ENCODE data around the gene FUCA2. TPM values are rescaled to one million over a fixed set of nuclear protein-coding genes. Genes with fewer than 3 reads are reported as not detected.

The FUCA2 gene
- total and polyA plus RNA-seq, 2 experiments from 2014 or later = 31.8 to 33.4 TPM

GRCh38 chr6:143478479-143479062 is 32.9 kb downstream of the FUCA2 start:
- H3K27me3 ChIP-seq (ENCODE audit: insufficient read depth) = no peaks in the 10 kb centered on the region
- ATAC-seq (no peak), DNase-seq (ENCODE audit: low spot score) (no peak)
- TF ChIP-seq CTCF (conservative IDR thresholded peaks at IDR 0.05; ENCODE audit: low read depth in 2 of 2) (no peak), NANOG (IDR thresholded peaks at IDR 0.05; ENCODE audit: borderline replicate concordance) (no peak), REST (IDR thresholded peaks at IDR 0.05; ENCODE audit: unreplicated experiment) (no peak), STAT1 (IDR thresholded peaks at IDR 0.05; ENCODE audit: unreplicated experiment) (no peak), EZH2phosphoT487 (IDR thresholded peaks at IDR 0.05; ENCODE audit: unreplicated experiment) (no peak), POLR2AphosphoS5 (IDR thresholded peaks at IDR 0.05; ENCODE audit: low read depth) (no peak), JUNB (IDR thresholded peaks at IDR 0.05; ENCODE audit: unreplicated experiment) (no peak), ZNF114 (CRISPR knock-in tag; IDR thresholded peaks at IDR 0.05) (no peak), CREB1 (CRISPR knock-in tag; IDR thresholded peaks at IDR 0.05; ENCODE audit: low read depth) (no peak), EZH2 (IDR thresholded peaks at IDR 0.05; ENCODE audit: low read depth, unreplicated experiment) (no peak), ETS1 (IDR thresholded peaks at IDR 0.05) (no peak), ZNF331 (CRISPR knock-in tag; IDR thresholded peaks at IDR 0.05; ENCODE audit: low read depth) (no peak)
- TF ChIP-seq, protein P1, sequence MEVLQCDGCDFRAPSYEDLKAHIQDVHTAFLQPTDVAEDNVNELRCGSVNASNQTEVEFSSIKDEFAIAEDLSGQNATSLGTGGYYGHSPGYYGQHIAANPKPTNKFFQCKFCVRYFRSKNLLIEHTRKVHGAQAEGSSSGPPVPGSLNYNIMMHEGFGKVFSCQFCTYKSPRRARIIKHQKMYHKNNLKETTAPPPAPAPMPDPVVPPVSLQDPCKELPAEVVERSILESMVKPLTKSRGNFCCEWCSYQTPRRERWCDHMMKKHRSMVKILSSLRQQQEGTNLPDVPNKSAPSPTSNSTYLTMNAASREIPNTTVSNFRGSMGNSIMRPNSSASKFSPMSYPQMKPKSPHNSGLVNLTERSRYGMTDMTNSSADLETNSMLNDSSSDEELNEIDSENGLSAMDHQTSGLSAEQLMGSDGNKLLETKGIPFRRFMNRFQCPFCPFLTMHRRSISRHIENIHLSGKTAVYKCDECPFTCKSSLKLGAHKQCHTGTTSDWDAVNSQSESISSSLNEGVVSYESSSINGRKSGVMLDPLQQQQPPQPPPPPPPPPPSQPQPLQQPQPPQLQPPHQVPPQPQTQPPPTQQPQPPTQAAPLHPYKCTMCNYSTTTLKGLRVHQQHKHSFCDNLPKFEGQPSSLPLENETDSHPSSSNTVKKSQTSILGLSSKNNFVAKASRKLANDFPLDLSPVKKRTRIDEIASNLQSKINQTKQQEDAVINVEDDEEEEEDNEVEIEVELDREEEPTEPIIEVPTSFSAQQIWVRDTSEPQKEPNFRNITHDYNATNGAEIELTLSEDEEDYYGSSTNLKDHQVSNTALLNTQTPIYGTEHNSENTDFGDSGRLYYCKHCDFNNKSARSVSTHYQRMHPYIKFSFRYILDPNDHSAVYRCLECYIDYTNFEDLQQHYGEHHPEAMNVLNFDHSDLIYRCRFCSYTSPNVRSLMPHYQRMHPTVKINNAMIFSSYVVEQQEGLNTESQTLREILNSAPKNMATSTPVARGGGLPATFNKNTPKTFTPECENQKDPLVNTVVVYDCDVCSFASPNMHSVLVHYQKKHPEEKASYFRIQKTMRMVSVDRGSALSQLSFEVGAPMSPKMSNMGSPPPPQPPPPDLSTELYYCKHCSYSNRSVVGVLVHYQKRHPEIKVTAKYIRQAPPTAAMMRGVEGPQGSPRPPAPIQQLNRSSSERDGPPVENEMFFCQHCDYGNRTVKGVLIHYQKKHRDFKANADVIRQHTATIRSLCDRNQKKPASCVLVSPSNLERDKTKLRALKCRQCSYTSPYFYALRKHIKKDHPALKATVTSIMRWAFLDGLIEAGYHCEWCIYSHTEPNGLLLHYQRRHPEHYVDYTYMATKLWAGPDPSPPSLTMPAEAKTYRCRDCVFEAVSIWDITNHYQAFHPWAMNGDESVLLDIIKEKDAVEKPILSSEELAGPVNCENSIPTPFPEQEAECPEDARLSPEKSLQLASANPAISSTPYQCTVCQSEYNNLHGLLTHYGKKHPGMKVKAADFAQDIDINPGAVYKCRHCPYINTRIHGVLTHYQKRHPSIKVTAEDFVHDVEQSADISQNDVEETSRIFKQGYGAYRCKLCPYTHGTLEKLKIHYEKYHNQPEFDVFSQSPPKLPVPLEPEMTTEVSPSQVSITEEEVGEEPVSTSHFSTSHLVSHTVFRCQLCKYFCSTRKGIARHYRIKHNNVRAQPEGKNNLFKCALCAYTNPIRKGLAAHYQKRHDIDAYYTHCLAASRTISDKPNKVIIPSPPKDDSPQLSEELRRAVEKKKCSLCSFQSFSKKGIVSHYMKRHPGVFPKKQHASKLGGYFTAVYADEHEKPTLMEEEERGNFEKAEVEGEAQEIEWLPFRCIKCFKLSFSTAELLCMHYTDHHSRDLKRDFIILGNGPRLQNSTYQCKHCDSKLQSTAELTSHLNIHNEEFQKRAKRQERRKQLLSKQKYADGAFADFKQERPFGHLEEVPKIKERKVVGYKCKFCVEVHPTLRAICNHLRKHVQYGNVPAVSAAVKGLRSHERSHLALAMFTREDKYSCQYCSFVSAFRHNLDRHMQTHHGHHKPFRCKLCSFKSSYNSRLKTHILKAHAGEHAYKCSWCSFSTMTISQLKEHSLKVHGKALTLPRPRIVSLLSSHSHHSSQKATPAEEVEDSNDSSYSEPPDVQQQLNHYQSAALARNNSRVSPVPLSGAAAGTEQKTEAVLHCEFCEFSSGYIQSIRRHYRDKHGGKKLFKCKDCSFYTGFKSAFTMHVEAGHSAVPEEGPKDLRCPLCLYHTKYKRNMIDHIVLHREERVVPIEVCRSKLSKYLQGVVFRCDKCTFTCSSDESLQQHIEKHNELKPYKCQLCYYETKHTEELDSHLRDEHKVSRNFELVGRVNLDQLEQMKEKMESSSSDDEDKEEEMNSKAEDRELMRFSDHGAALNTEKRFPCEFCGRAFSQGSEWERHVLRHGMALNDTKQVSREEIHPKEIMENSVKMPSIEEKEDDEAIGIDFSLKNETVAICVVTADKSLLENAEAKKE (CRISPR knock-in tag; IDR thresholded peaks at IDR 0.05) = no peak
- H3K36me3 Mint-ChIP-seq (ENCODE audit: low read depth) = no peaks in the 10 kb centered on the region; the same call in 2 of the 3 replicates
- H3K27me3 Mint-ChIP-seq (ENCODE audit: insufficient read depth, low read depth, poor library complexity) = peaks cover 1% of the 10 kb centered on the region
- no peaks in the 10 kb centered on the region for H3K79me2 ChIP-seq (replicated peaks; ENCODE audit: insufficient read depth)
- H3K4me1 Mint-ChIP-seq = no peaks in the 10 kb centered on the region
- H3K9me2 ChIP-seq (ENCODE audit: insufficient read depth) = no peaks in the 10 kb centered on the region
- no peaks in the 10 kb centered on the region for H3K4me1 ChIP-seq (ENCODE audit: insufficient read depth)
- H3K4me2 ChIP-seq = no peak overlapping the region
- no peak overlapping the region for H3K27ac Mint-ChIP-seq
- H2AFZ ChIP-seq = no peak overlapping the region
- no peak overlapping the region for H3K4me3 Mint-ChIP-seq
- H3K36me3 ChIP-seq (ENCODE audit: insufficient read depth) = no peaks in the 10 kb centered on the region
- H3K27ac ChIP-seq (ENCODE audit: low read depth) = no peak overlapping the region
- no peaks in the 10 kb centered on the region for H4K20me1 ChIP-seq (replicated peaks; ENCODE audit: insufficient read depth)
- H3K9me3 Mint-ChIP-seq = no peaks in the 10 kb centered on the region
- H3K4me3 ChIP-seq = no peak overlapping the region
- no peaks in the 10 kb centered on the region for H3F3A ChIP-seq (replicated peaks; ENCODE audit: low read depth)

All from GM23338 (cell line).